Measurements from ENCODE around the gene ATF7IP.

ATF7IP gene

DNA sequence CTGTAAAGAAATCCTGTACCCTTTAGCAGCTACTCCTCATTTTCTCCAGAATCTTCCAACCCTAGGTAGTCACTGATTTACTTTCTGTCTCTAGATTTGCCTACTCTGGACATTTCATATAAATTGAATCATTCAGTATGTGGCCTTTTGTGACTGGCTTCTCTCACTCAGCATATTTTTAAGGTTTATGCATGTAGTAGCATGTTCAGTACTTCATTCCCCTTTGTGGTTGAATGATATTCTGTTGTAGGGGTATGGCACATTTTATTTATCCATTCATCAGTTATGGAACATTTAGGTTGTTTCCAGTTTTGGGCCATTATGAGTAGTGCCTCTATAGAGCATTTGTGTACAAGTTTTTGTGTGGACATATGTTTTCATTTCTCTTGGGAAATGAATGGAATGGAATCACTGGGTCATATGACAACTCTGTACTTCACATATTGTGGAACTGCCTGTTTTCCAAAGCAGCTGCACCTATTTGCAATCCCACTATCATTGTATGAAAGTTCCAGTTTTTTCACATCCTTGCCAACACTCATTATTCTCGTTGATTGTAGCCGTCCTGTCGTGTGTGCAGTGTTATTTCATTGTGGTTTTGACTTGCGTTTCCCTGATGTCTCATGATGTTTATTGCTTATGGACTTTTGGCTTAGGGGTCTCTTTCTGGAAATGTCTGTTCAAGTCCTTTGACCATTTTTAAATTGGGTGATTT is 57.2 kb downstream of the ATF7IP start:
- no peak for DNase-seq

DNA sequence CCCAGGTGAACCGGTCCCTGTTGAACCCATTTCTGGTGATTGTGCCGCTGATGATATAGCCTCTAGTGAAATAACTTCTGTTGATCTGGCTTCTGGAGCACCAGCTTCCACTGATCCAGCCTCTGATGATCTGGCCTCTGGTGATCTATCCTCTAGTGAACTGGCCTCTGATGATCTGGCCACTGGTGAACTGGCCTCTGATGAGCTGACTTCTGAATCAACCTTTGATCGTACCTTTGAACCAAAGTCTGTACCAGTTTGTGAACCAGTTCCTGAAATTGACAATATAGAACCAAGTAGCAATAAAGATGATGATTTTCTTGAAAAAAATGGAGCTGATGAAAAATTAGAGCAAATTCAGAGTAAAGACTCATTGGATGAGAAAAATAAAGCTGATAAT is 59.1 kb downstream of the ATF7IP start:
- DNase-seq, result no peak

DNA sequence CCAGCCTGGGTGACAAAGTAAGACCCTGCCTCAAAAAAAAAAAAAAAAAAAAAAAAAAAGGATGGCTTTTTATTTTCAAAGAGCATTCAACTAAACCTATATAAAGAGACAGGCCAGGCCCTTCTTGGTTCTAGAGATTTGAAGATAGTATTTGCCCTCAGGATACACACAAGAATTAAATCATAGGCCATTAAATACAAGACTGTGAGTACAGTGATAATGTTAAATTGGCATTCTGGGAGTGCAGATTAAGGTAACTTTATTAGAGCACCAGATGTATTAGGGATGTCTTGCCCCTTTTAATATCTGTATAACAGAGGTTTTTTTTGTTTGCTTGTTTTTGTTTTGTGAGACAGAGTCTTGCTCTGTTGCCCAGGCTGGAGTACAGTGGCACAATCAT is 61.3 kb downstream of the ATF7IP start:
- DNase-seq, result no peak

DNA sequence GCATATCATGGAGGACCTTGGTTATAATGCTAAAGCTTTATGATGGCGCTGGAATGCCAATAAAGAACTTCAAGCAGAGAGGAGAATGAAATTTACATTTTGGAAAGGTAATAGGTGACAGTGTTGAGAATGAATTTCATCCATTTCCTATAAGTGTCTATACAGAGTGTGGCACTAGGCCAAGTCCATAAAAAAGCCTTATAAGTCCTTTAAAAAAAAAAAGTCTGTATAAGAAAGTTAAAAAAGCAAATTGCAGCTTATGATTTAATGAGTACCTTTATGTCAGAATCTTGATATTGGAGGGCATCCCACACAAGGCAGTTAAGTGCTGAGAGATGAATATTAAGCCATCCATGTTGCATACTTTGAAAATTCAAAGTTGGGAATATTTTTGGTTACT is 62.4 kb downstream of the ATF7IP start:
- no peak for DNase-seq

DNA sequence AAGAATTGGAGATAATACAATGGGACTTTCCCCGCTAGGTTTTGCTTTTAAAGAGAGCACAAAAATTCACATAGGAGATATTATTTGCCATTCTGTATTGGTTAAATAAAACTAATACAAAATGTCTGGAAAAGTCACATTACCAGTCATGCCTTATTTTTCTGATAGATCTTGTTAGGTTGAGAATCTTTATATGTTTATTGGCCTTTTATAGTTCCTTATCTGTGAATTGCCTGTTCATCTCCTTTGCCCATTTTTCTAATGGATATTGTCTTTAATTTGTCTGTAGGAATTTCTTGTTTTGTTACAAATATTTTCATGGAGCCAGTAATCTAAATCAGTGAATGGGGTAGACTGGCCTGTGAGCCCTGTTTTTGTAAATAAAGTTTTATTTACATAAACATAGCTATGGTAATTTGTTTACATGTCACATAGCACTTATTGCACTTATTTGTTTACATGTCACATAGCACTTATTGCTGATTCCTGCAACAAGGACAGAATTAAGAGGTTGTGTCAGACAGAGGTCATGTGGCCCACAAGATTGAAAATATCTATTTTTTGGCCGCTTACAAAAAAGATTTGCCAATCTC is 65.0 kb downstream of the ATF7IP start:
- DNase-seq, result no peak

DNA sequence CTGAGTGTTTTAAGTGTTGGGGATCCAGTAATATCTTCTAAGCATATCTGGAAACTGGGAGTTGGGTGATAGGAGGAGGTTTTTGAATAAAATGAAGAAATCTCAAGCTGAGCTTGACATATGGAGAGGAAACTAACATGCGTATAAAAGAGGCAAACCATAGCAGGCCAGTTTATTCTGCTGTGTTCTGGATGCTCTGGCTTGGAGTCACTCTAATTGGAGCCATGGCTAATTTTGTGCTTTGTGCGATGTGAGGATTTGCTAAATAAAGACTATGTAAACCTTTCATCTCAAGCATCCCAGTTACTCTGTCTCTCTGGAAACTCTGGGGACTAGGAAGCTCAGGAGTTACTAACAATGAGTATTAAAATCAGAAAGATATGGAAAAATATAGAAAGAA is 66.5 kb downstream of the ATF7IP start:
- no peak for DNase-seq

DNA sequence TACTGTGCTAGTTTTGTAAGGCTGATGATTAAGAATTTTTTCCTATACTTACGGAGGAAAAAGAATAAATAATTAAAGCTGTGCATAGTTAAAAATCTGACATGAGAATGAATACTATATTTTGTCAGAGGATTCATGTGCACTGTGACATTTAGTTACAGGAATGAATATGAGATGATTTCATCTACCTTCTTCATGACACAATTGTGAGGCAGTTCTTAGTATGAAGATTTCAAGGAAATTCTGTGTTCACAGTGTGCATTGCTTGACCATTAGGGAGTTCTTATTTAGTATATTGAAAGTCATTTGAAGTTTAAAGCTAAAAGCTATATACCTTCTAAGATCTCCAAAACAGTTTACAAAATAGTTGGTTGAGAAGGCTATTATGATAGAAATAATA is 70.1 kb downstream of the ATF7IP start:
- no peak for DNase-seq

DNA sequence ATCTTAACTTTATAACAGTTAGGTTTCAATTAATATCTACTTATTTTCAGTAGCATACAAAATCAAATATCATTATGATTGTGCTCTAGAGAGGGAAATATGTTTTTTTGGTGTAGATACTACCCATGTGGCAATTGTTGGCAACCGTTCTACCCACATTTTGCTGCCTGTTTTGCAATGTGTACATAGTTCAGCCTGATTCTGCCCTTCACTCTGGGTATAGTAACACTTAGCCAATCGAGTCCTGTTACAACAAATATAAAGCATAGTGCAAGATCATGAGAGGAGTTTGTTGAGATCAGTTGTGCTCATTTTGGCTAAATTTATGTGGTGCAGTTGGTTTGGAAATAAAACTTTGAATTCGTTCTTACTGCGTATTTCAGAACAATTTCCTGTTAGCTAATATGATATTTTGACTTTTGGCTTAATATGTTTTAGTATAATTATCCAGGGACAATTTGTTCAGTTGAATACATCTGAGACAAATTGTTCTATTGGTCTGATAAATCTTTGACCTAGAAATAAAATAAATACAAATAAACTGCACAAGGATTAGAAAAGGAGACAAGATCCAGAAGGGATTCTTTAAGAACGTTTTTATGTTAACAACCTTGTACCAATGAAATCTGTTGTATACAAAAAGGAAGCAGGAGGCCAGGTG is 76.9 kb downstream of the ATF7IP start:
- no peak for DNase-seq

DNA sequence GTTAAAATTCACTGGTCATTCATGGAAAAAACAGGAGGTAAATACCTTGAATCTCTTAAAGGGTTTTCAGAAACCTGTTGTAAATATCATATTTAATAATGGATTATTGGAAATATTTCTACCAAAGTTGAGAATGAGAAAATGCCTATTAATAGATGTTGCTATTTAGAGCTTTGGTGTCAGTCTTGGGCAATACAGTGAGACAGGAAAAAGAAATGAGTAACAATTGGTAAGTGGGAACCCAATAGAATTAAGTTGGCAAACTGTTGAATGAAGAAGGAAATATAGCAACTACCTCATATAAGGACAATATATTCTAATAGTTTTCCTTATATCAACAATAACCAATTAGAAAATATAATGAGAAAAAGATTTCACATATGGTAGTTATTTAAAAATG is 78.0 kb downstream of the ATF7IP start:
- no peak for DNase-seq

DNA sequence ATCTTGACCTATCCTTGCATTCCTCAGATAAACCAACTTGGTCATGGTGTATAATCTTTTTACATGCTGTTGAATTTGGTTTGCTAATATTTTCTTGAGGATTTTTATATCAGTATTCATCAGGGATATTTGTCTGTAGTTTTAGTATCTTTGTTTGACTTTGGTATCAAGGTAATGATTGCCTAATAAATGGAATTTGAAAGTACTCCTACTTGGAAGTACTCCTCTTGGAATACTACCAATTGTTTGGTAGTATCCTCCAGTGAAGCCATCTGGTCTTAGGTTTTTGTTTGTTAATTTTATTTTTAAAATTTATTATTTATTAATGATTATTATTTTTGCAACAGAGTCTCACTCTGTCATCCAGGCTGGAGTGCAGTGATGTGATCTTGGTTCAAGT is 85.0 kb downstream of the ATF7IP start:
- DNase-seq, result no peak

DNA sequence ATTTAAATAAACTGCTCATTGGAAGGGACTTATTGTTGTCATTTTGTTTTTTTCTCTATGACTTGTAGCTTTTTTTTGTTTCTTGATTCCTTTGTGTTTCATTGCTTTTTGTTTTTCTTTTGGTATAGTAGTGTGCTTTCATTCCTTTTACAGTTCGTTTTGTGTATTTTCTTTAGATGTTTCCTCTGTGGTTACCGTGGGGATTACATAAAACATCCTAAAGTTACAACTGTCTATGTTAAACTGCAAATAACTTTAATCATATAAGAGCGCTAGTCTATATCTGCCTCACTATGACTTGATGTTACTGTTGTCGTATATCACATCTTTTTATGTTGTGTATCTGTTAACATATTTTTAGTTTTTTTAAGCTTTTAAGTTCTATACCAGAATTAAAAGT is 86.9 kb downstream of the ATF7IP start:
- DNase-seq, result no peak

DNA sequence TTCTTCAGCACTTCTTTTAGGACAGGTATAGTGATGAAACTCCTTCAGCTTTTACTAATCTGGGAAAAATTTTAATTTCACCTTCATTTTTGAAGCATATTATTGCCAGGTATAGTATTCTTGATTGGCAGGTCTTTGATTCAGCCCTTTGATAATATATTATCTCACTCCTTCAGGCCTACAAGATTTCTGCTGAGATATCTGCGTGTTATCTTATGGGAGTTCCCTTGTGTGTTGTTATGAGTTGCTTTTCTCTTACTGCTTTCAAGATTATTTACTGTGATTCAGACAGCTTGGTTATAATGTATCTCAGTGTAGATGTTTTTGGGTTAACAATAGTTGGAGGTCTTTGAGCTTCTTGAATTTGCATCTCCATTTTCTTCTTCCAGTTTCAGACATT is 87.4 kb downstream of the ATF7IP start:
- no peak for DNase-seq

DNA sequence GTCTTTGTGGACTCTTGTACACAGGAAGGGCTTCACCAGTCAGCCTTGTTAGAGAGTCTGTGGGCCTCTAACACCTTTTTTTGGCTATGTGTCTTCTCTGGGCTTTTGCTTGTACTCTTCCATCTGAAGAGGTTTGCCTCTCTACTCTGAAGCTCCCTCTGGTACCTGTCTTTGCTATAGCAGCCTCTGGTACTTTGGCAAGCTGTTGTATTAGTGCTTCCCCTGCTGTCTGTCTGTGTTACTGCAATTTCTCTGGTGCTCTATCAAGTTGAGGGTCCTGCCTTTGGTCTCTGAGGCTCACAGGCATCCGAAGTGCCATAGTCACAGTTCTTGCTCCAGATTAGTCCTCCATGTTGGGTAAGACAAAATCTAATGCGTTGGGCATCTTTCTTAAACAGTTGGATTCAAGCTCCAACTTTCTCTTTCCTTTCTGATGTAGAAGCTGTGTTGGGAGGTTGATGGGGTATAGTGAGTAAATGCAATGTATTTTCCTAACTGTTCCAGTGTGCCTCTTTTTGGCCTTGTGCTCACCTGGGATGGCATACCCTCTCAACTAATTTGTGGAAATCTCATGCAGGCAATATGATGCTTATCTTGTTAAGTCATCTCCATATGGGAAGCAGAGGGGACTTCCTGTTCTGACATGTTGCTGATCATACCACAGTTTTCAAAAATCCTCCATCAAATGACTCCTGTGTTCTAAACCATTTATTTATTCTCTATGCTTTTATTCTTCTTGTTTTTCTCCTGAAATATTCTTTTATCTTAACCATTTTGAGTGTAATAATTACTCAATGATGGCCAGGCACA is 88.8 kb downstream of the ATF7IP start:
- no peak for DNase-seq

DNA sequence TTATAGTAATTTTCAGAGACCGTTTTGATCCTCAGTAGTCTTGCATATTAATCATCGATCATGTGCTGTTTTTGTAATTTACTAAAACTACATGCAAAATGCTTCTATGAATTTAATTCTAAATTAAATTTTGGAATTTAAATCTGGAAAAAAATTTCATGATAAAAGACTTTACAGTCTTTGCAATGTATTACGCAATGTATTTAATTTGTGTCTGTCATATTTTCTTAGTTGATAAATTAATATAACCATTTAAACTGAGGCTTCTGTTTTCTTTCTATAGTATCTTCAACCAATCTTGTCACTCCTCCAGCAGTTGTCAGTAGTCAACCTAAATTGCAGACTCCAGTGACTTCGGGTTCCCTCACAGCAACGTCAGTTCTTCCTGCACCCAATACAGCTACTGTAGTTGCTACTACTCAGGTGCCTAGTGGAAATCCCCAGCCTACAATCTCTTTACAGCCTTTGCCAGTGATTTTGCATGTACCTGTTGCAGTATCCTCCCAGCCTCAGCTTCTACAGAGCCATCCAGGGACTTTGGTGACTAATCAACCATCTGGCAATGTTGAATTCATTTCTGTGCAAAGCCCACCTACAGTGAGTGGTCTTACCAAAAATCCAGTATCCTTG is 94.8 kb downstream of the ATF7IP start:
- DNase-seq, result no peak

DNA sequence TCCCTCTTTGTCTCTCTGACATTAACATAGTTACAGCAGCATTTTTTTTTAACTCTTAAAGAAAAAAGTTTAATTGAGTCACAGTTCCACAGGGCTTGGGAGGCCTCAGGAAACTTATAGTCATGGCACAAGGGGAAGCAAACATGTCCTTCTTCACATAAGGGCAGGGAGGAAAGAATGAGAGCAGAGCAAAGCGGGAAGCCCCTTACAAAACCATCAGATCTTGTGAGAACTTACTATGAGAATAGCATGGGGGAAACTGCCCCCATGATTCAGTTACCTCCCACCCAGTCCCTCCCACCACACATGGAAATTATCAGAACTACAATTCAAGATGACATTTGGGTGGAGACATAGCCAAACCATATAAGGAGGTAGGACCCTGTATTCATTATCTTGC is 106.0 kb downstream of the ATF7IP start:
- no peak for DNase-seq

DNA sequence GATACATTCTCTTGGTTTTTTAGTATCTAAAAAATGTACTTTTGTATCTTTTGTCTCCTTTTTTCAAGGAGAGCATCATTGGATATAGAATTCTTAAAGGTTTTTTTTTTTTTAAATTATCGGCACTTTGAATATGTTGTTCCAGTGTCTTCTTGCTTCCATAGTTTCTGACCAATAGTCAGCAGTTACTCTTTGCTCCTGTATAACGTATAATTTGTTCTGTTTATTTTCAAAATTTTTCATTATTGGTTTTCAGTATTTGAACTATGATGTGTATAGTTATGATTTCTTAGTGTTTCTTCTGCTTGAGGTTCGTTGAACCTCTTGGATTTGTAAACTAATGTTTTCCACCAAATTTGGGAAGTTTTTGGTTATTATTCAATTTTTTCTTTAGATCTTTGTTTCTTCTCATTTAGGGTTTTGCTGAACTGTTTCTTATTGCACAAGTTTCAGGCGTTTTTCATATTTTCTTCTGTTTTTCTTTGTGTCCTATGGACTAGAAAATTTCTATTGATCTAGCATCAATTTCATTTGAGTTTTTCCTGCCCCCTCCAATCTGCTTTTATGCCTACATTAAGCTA is 108.3 kb downstream of the ATF7IP start:
- DNase-seq, result no peak

DNA sequence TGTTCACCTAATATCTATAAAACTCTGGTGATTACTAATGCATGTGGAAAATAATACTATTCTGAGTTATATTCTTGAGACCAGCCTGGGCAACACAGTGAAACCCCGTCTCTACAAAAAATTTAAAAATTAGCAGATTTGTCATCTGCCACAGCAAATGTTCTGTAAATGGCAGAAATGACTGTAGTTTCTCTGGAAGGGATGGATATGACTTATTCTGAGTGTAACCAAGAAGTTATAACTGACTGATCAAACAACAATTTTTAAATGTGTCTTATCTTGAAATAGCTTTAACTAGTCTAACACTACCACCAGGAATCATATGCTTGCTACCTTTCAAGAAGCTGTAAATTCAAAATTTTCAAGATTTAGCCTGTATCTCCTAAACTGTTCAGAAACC is 113.5 kb downstream of the ATF7IP start:
- DNase-seq, result no peak

DNA sequence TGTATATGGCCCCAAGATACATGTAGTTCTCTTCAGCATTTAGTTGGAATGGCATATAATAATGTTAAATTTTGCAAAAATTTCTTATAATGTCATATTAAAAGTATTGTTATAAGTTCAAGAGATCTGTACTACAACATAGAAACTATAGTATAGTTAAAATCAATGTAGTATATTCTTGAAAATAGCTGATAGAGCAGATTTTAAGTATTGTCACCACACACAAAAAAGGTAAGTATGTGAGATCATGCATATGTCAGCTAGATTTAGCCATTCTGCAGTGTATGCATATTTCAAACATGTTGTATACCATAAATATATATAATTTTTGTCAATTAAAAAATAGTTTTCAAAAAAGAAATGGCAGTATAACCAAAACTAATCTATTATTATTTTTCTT is 115.7 kb downstream of the ATF7IP start:
- DNase-seq, result no peak

DNA sequence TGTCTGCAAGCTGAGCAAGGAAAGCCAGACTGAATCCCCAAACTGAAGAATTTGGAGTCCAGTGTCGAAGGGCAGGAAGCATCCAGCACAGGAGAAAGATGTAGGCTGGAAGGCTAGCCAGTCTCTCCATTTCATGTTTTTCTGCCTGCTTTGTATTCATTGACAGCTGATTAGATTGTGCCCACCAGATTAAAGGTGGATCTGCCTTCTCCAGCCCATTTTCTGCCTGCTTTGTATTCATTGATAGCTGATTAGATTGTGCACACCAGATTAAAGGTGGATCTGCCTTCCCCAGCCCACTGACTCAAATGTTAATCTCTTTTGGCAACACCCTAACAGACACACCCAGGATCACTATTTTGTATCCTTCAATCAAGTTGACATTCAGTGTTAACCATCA is 116.9 kb downstream of the ATF7IP start:
- no peak for DNase-seq

DNA sequence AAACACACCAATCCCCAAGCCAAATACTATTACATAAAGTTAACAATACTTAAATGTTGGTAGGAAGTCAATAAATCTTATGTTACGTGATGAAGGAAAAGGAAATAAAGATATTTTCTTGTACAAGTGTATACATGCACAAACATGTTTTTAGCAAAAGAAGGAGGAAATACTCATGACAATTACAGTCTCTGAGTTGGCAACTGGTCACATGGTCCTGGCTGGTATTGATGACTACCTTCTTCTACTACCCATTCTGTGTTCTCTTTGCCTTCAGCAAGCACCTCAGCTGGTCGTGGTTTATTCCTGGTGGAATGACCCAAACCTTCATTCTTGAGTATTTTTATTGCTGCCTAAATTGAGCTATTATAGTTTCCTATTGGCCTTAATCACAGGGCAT is 117.4 kb downstream of the ATF7IP start:
- DNase-seq, result no peak

DNA sequence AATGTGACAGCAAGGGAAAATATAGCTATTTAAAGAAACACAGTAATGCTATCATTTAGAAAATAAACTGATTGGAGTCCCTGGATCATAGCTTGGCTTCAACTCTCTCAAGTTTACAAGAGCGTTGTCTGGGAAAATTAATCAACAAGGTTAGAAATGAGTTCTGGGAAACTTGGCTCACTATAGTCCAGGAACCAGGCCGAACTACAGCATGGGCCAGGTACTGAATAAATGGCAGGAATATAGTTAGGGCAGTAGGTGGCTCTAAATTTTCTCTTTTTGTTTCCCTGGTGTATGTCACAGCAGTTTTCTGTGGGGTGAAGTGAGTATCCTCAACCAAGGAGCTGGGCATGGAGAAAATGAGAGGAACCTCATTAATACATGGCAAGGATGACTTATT is 129.8 kb downstream of the ATF7IP start:
- DNase-seq, result no peak

DNA sequence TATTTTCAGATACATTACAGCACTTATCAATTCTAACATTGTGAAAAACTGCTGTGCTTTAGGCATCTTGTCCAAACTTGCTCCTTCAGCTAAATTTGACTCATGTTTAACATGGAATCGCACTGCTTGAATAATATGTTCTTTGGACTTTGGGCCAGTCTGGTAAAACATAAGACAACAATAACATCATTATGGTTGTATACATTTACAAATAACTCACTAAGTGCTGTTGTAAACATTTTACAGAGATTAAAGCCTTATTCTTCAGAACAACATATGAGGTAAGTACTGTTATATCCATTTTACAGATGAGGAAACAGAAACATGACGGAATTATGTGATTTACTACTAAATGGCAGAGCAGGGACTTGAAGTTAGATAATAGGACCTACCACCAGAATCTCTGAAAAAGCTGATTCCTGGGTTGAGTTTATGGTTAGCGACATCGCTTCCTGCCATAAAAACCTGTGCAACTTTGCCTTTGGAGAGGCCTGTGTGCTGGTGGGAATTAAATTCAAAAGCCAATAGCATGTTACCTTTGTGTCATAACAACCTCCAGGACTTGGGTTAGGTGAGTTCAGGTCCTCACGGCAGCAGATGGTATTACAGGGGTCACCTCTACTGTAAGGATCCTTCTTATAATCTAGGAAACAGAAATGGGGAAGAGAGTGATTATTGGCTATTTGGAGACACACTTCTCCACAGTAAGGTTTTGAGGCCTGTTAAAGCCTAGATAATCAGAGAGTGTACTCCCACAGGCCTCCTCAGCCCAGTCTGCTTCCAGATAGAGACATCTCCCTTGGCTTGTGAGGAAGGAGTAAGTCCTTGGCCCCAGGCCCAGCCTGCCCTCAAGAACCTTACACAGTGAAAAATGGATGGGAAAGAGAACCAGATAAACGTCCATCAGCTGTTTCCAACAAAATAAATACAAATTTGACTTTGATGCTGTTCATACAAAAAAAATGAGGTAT is 140.4 kb downstream of the ATF7IP start:
- DNase-seq, result no peak
